ENCODE measurements around the gene PUDP. TPM values are rescaled to one million over a fixed set of nuclear protein-coding genes. Genes with fewer than 3 reads are reported as not detected.

PUDP gene
- total RNA-seq, 1 experiment from 2014 or later = 16.1 TPM

DNA sequence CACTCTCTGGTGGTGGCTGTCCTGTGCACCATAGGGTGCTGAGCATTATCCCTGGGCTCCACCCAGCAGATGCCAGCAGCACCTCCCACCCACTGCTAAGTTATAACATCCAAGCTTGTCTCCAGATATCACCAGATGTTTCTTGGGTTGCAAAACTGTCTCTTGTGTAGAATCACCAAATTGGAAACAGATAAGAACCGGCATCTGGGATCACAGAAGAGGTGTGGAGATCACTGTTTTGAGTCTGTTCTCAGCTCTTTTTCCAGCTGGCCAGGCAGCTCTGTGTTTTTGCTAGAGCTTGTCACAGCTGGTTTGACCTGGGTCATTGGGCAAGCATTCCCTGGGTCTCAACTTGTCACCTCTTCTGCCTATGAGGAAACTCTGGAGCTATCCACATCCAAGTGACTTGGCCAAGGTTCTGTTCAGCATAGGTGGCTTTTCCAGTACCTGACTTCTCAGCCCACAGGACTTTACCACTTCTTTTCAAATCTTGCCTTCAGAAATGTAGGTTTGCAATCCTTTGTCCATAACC lies 15.3 kb upstream of the PUDP start:
- Mint-ChIP-seq H3K4me3 (ENCODE audit: unreplicated experiment) (no peak overlapping the region), H3K36me3 (ENCODE audit: insufficient read depth, unreplicated experiment) (no peaks in the 10 kb centered on the region), H3K27ac (ENCODE audit: low read depth, unreplicated experiment) (no peak overlapping the region), H3K9me3 (ENCODE audit: unreplicated experiment) (no peaks in the 10 kb centered on the region), H3K4me1 (ENCODE audit: insufficient read depth, unreplicated experiment) (peaks cover 15% of the 10 kb centered on the region), H3K27me3 (ENCODE audit: insufficient read depth, unreplicated experiment) (no peaks in the 10 kb centered on the region)
- BruUV-seq (replicated peaks) = no TSS peak
- CTCF ChIA-PET = interaction anchor here (0.6 to 1.1 kb wide), 2 partner anchors 17 to 51 kb away, joined by 3 to 4 read pairs; no protein-coding TSS in a partner anchor
- no peak for DNase-seq (ENCODE audit: unreplicated experiment)
- no peak for TF ChIP-seq CTCF (IDR thresholded peaks at IDR 0.05; ENCODE audit: unreplicated experiment)
- POLR2A ChIA-PET = interaction anchor here (1.2 kb wide), 1 partner anchor 16 kb away, joined by 3 read pairs; the partner anchor contains the start of gene STS
- intact Hi-C loops (cut with micrococcal nuclease) = no loop called here

DNA sequence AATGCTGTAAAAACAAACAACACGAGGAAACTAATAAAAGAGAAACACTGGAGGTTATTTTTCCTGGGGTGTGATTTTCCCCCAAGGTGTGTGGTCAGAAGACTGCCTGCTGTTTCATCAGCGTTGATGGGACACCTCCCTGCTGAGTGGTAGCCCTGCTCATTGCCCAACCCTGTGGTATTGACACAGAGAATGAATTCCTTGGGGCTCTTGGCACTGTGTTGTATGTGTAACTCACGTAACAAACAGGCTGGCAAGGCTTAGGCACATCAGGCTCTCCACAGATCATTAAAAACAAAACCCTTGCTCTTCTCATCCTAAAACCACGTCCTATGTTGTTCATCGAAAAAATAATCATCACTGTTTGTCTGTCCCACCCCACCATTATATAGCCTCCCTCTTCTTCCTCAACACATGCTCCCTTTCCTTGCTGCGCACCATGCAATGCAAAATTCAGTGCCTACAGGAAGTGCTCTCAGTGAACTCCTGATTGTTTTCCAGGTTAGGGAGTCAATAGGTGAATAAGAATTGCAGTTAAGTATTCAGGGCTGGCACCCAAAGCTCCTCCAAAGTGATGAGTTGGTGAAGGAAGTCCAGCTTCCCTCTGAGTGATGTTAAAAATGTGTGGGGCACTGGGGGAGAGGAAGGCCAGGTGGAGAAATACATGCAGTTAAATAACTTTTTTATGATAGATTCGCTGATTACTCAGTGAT lies 11.4 kb upstream of the PUDP start:
- no peak for TF ChIP-seq CTCF (IDR thresholded peaks at IDR 0.05; ENCODE audit: unreplicated experiment)
- intact Hi-C loops (cut with micrococcal nuclease) = loop anchor here (5.0 kb wide), 1 partner anchor 213 kb away; no protein-coding TSS in a partner anchor
- H3K36me3 Mint-ChIP-seq (ENCODE audit: insufficient read depth, unreplicated experiment) = no peaks in the 10 kb centered on the region
- ChIA-PET CTCF (interaction anchor here (0.7 to 1.1 kb wide), 3 partner anchors 12 to 732 kb away, joined by 3 to 4 read pairs (median 3); no protein-coding TSS in a partner anchor), POLR2A (interaction anchor here (0.6 to 0.8 kb wide), 2 partner anchors 9 to 508 kb away, joined by 3 to 4 read pairs; no protein-coding TSS in a partner anchor)
- H3K4me3 Mint-ChIP-seq (ENCODE audit: unreplicated experiment) = peak overlapping the region; percentile 56
- BruUV-seq (replicated peaks) = no TSS peak
- no peaks in the 10 kb centered on the region for H3K9me3 Mint-ChIP-seq (ENCODE audit: unreplicated experiment)
- peak; percentile 97 for DNase-seq (ENCODE audit: unreplicated experiment)
- H3K27ac Mint-ChIP-seq (ENCODE audit: low read depth, unreplicated experiment) = peak overlapping the region; percentile 82
- peaks cover 15% of the 10 kb centered on the region for H3K4me1 Mint-ChIP-seq (ENCODE audit: insufficient read depth, unreplicated experiment)
- H3K27me3 Mint-ChIP-seq (ENCODE audit: insufficient read depth, unreplicated experiment) = peaks cover under 1% of the 10 kb centered on the region

- DNase-seq (ENCODE audit: unreplicated experiment) = no peak
- CTCF ChIA-PET = interaction anchor here (0.6 kb wide), 1 partner anchor 284 kb away, joined by 3 read pairs; no protein-coding TSS in a partner anchor
- H3K4me1 Mint-ChIP-seq (ENCODE audit: insufficient read depth, unreplicated experiment) = peaks cover 20% of the 10 kb centered on the region
- H3K4me3 Mint-ChIP-seq (ENCODE audit: unreplicated experiment) = no peak overlapping the region
- peaks cover 9% of the 10 kb centered on the region for H3K27me3 Mint-ChIP-seq (ENCODE audit: insufficient read depth, unreplicated experiment)
- no TSS peak for BruUV-seq (replicated peaks)
- no peak overlapping the region for H3K27ac Mint-ChIP-seq (ENCODE audit: low read depth, unreplicated experiment)
- H3K9me3 Mint-ChIP-seq (ENCODE audit: unreplicated experiment) = no peaks in the 10 kb centered on the region
- POLR2A ChIA-PET = no interaction called here
- intact Hi-C loops (cut with micrococcal nuclease) = loop anchor here (5.0 kb wide), 1 partner anchor 214 kb away; no protein-coding TSS in a partner anchor
- TF ChIP-seq CTCF (IDR thresholded peaks at IDR 0.05; ENCODE audit: unreplicated experiment) = no peak
- H3K36me3 Mint-ChIP-seq (ENCODE audit: insufficient read depth, unreplicated experiment) = no peaks in the 10 kb centered on the region
Measured at GRCh38 chrX:7158468-7158990, 10.6 kb upstream of the PUDP start.

- Mint-ChIP-seq H3K9me3 (ENCODE audit: unreplicated experiment) (no peaks in the 10 kb centered on the region), H3K4me1 (ENCODE audit: insufficient read depth, unreplicated experiment) (peaks cover 21% of the 10 kb centered on the region), H3K27ac (ENCODE audit: low read depth, unreplicated experiment) (no peak overlapping the region), H3K27me3 (ENCODE audit: insufficient read depth, unreplicated experiment) (peaks cover 18% of the 10 kb centered on the region), H3K4me3 (ENCODE audit: unreplicated experiment) (no peak overlapping the region), H3K36me3 (ENCODE audit: insufficient read depth, unreplicated experiment) (no peaks in the 10 kb centered on the region)
- CTCF ChIA-PET = no interaction called here
- BruUV-seq (replicated peaks) = no TSS peak
- no peak for TF ChIP-seq CTCF (IDR thresholded peaks at IDR 0.05; ENCODE audit: unreplicated experiment)
- intact Hi-C loops (cut with micrococcal nuclease) = loop anchor here (5.0 kb wide), 1 partner anchor 215 kb away; no protein-coding TSS in a partner anchor
- DNase-seq (ENCODE audit: unreplicated experiment) = no peak
- POLR2A ChIA-PET = interaction anchor here (1.0 kb wide), 1 partner anchor 10 kb away, joined by 5 read pairs; no protein-coding TSS in a partner anchor
Measured at GRCh38 chrX:7156879-7157278, 8.9 kb upstream of the PUDP start.

All from MCF 10A (cell line).